Measurements from ENCODE around the gene GUCY2C. TPM values are rescaled to one million over a fixed set of nuclear protein-coding genes. Genes with fewer than 3 reads are reported as not detected.

The GUCY2C gene
- total RNA-seq, 2 donors from 2014 or later: 0.14 TPM; not detected in 1

GRCh38 chr12:14614704-14615121 lies 81.7 kb downstream of the GUCY2C start:
- no peak for TF ChIP-seq CTCF (IDR thresholded peaks at IDR 0.05)
- Histone ChIP-seq H3K27me3 (replicated peaks; ENCODE audit: insufficient read depth) (no peaks in the 10 kb centered on the region), H3K27ac (no peak overlapping the region), H3K9me3 (no peaks in the 10 kb centered on the region), H3K4me1 (ENCODE audit: control insufficient read depth in 1 of 2, low read depth in 2 of 2) (peaks cover 8 to 12% of the 10 kb centered on the region in 2 donors), H3K36me3 (no peaks in the 10 kb centered on the region), H3K4me3 (no peak overlapping the region)
- ATAC-seq (ENCODE audit: insufficient number of reproducible peaks, low FRiP score, low read depth) (no peak), DNase-seq (ENCODE audit: low spot score) (no peak)

GRCh38 chr12:14613718-14614117 lies 82.7 kb downstream of the GUCY2C start:
- no peak for TF ChIP-seq CTCF (IDR thresholded peaks at IDR 0.05)
- no peak overlapping the region for H3K4me3 ChIP-seq
- no peaks in the 10 kb centered on the region for H3K27me3 ChIP-seq (replicated peaks; ENCODE audit: insufficient read depth)
- H3K36me3 ChIP-seq: no peaks in the 10 kb centered on the region
- peak overlapping the region in 1 of 2 donors; percentile 7 for H3K27ac ChIP-seq
- H3K9me3 ChIP-seq: no peaks in the 10 kb centered on the region
- no peak for DNase-seq (ENCODE audit: low spot score)
- H3K4me1 ChIP-seq (ENCODE audit: control insufficient read depth in 1 of 2, low read depth in 2 of 2): peaks cover 8 to 12% of the 10 kb centered on the region in 2 donors
- ATAC-seq (ENCODE audit: insufficient number of reproducible peaks, low FRiP score, low read depth): no peak

GRCh38 chr12:14612898-14613445 lies 83.4 kb downstream of the GUCY2C start:
- peak overlapping the region in 1 of 2 donors; percentile 7 for H3K27ac ChIP-seq
- ATAC-seq (ENCODE audit: insufficient number of reproducible peaks, low FRiP score, low read depth): no peak
- TF ChIP-seq CTCF (IDR thresholded peaks at IDR 0.05): no peak

GRCh38 chr12:14612250-14612649 lies 84.1 kb downstream of the GUCY2C start:
- ATAC-seq (ENCODE audit: insufficient number of reproducible peaks, low FRiP score, low read depth): no peak
- no peaks in the 10 kb centered on the region for H3K36me3 ChIP-seq
- TF ChIP-seq CTCF (IDR thresholded peaks at IDR 0.05): no peak
- H3K4me1 ChIP-seq (ENCODE audit: control insufficient read depth in 1 of 2, low read depth in 2 of 2): peaks cover 8 to 12% of the 10 kb centered on the region in 2 donors
- H3K9me3 ChIP-seq: peaks cover 6% of the 10 kb centered on the region
- H3K27me3 ChIP-seq (replicated peaks; ENCODE audit: insufficient read depth): no peaks in the 10 kb centered on the region
- H3K27ac ChIP-seq: no peak overlapping the region
- DNase-seq (ENCODE audit: low spot score): no peak
- H3K4me3 ChIP-seq: no peak overlapping the region

More at GRCh38 chr12:14612898-14613445, 83.4 kb downstream of the GUCY2C start:
- Histone ChIP-seq H3K4me3 (peak overlapping the region; percentile 5), H3K27me3 (replicated peaks; ENCODE audit: insufficient read depth) (no peaks in the 10 kb centered on the region), H3K4me1 (ENCODE audit: control insufficient read depth in 1 of 2, low read depth in 2 of 2) (peaks cover 8 to 12% of the 10 kb centered on the region in 2 donors), H3K36me3 (no peaks in the 10 kb centered on the region), H3K9me3 (peaks cover under 1% of the 10 kb centered on the region)
- DNase-seq (ENCODE audit: low spot score): no peak

- DNase-seq (ENCODE audit: low spot score) (no peak), ATAC-seq (ENCODE audit: insufficient number of reproducible peaks, low FRiP score, low read depth) (no peak)
- Histone ChIP-seq H3K4me1 (ENCODE audit: control insufficient read depth in 1 of 2, low read depth in 2 of 2) (peaks cover 8 to 12% of the 10 kb centered on the region in 2 donors), H3K36me3 (no peaks in the 10 kb centered on the region), H3K27me3 (replicated peaks; ENCODE audit: insufficient read depth) (no peaks in the 10 kb centered on the region), H3K4me3 (no peak overlapping the region), H3K27ac (no peak overlapping the region), H3K9me3 (peaks cover 8% of the 10 kb centered on the region)
- no peak for TF ChIP-seq CTCF (IDR thresholded peaks at IDR 0.05)
Measured at GRCh38 chr12:14611640-14612203, 84.7 kb downstream of the GUCY2C start.

Data from thoracic aorta (tissue), 2 donors.